Activated B cell treated with CpG ODN at 0.5 μM for 24 hours (primary cell): ENCODE data around the gene WDR3. TPM values are rescaled to one million over a fixed set of nuclear protein-coding genes. Genes with fewer than 3 reads are reported as not detected.

Experiments used
- ATAC-seq: fragments of 200-7000 bp; cut with Tn5 transposase; one replicate; pipeline ENCODE4 v1.10.0; 2021; ENCODE audit warnings: low read depth, mild to moderate bottlenecking, moderate library complexity
- CTCF ChIA-PET: fragments of 350-600 bp; sonication (Branson Sonifier 250); formaldehyde crosslinking; loops from one replicate; lab custom pipeline; 2021; ENCODE audit warnings: antibody characterized with exemption; lab: Charles Lee
- POLR2A ChIA-PET: fragments of 350-600 bp; sonication (Branson Sonifier 250); formaldehyde crosslinking; loops from one replicate; lab custom pipeline; 2021; ENCODE audit warnings: antibody characterized with exemption; lab: Charles Lee
- DNase-seq: peaks from one replicate; pipeline ENCODE4 v3.0.0; 2022
- H3K27ac Mint-ChIP-seq: one replicate; pipeline ENCODE4 v1.8.0; 2020; ENCODE audit warnings: mixed read lengths
- H3K27me3 Mint-ChIP-seq: one replicate; pipeline ENCODE4 v1.8.0; 2021; ENCODE audit warnings: mixed read lengths
- H3K36me3 Mint-ChIP-seq: one replicate; pipeline ENCODE4 v1.8.0; 2021; ENCODE audit warnings: low read depth, mixed read lengths
- H3K4me1 Mint-ChIP-seq: one replicate; pipeline ENCODE4 v1.8.0; 2021; ENCODE audit warnings: mixed read lengths
- H3K4me3 Mint-ChIP-seq: one replicate; pipeline ENCODE4 v1.8.0; 2020; ENCODE audit warnings: mild to moderate bottlenecking, mixed read lengths
- H3K9me3 Mint-ChIP-seq: one replicate; pipeline ENCODE4 v1.8.0; 2020; ENCODE audit warnings: mixed read lengths
- CTCF ChIP-seq: fragments of 200-600 bp; IDR thresholded peaks from one replicate; pipeline ENCODE4 v1.8.0; 2022; ENCODE audit warnings: antibody characterized with exemption, mild to moderate bottlenecking
- intact Hi-C: fragments of 100-400 bp; cut with micrococcal nuclease; formaldehyde crosslinking; loops from one replicate; pipeline ENCODE4 v1.15.1; 2024
- total RNA-seq: library from RNA; stranded (reverse); gene quantifications from 2 replicates; pipeline ENCODE4 v1.2.3, GENCODE V29; 2022

The WDR3 gene
- total RNA-seq, 1 donor from 2014 or later: 32.7 TPM

- no peaks in the 10 kb centered on the region for H3K27me3 Mint-ChIP-seq
- peaks cover 71% of the 10 kb centered on the region for H3K36me3 Mint-ChIP-seq
- ChIA-PET CTCF (no interaction called here), POLR2A (no interaction called here)
- intact Hi-C loops: no loop called here
- no peak overlapping the region for H3K27ac Mint-ChIP-seq
- no peaks in the 10 kb centered on the region for H3K4me1 Mint-ChIP-seq
- H3K9me3 Mint-ChIP-seq: no peaks in the 10 kb centered on the region
- ATAC-seq (no peak), DNase-seq (no peak)
- no peak for TF ChIP-seq CTCF
- H3K4me3 Mint-ChIP-seq: no peak overlapping the region
Observed at GRCh38 chr1:117959364-117959763, 29.8 kb downstream of the WDR3 start.

GRCh38 chr1:117964290-117965038, 34.9 kb downstream of the WDR3 start:
- POLR2A ChIA-PET: no interaction called here
- CTCF ChIA-PET: no interaction called here
- TF ChIP-seq CTCF: no peak
- Mint-ChIP-seq H3K4me1 (peaks cover 11% of the 10 kb centered on the region), H3K27ac (no peak overlapping the region), H3K36me3 (peaks cover 22% of the 10 kb centered on the region), H3K27me3 (no peaks in the 10 kb centered on the region), H3K9me3 (no peaks in the 10 kb centered on the region), H3K4me3 (no peak overlapping the region)
- ATAC-seq: no peak
- intact Hi-C loops: no loop called here
- DNase-seq: no peak

GRCh38 chr1:117967477-117967876, 37.9 kb downstream of the WDR3 start:
- ATAC-seq (no peak), DNase-seq (no peak)
- no peak overlapping the region for H3K27ac Mint-ChIP-seq
- H3K9me3 Mint-ChIP-seq: no peaks in the 10 kb centered on the region
- H3K4me3 Mint-ChIP-seq: no peak overlapping the region
- peaks cover 11% of the 10 kb centered on the region for H3K4me1 Mint-ChIP-seq
- intact Hi-C loops: no loop called here
- H3K36me3 Mint-ChIP-seq: peaks cover 3% of the 10 kb centered on the region
- TF ChIP-seq CTCF: no peak
- no peaks in the 10 kb centered on the region for H3K27me3 Mint-ChIP-seq
- ChIA-PET POLR2A (no interaction called here), CTCF (no interaction called here)

- no peaks in the 10 kb centered on the region for H3K9me3 Mint-ChIP-seq
- ChIA-PET POLR2A (no interaction called here), CTCF (no interaction called here)
- H3K4me3 Mint-ChIP-seq: no peak overlapping the region
- no peak overlapping the region for H3K27ac Mint-ChIP-seq
- H3K4me1 Mint-ChIP-seq: peaks cover 11% of the 10 kb centered on the region
- no peak for ATAC-seq
- intact Hi-C loops: no loop called here
- H3K27me3 Mint-ChIP-seq: no peaks in the 10 kb centered on the region
- H3K36me3 Mint-ChIP-seq: peaks cover 3% of the 10 kb centered on the region
- DNase-seq: no peak
- no peak for TF ChIP-seq CTCF
Observed at GRCh38 chr1:117967881-117968280, 38.3 kb downstream of the WDR3 start.

- DNase-seq: no peak
Observed at GRCh38 chr1:117970252-117970651, 40.7 kb downstream of the WDR3 start.

More at GRCh38 chr1:117970252-117970651, 40.7 kb downstream of the WDR3 start:
- intact Hi-C loops: no loop called here
- ATAC-seq: no peak
- Mint-ChIP-seq H3K4me1 (peaks cover 11% of the 10 kb centered on the region), H3K27ac (no peak overlapping the region), H3K9me3 (no peaks in the 10 kb centered on the region), H3K27me3 (peaks cover 3% of the 10 kb centered on the region), H3K4me3 (no peak overlapping the region), H3K36me3 (no peaks in the 10 kb centered on the region)
- CTCF ChIA-PET: no interaction called here
- no peak for TF ChIP-seq CTCF
- POLR2A ChIA-PET: no interaction called here
